OCI-LY7 (cell line): ENCODE data around the gene LEF1. TPM values are rescaled to one million over a fixed set of nuclear protein-coding genes. Genes with fewer than 3 reads are reported as not detected.

ENCODE experiments used
- BruUV-seq: library from RNA; stranded (reverse); fragments of 400-500 nt; replicated peaks from 2 replicates; lab custom pipeline; 2021; lab: Mats Ljungman, UMichigan
- CTCF ChIA-PET: fragments of 300-600 bp; sonication (Branson Sonifier 250); formaldehyde crosslinking; loops from one replicate; lab custom pipeline; 2022; ENCODE audit warnings: antibody characterized with exemption; ENCODE audit not compliant: unreplicated experiment; lab: Charles Lee
- POLR2A ChIA-PET: fragments of 300-600 bp; sonication (Branson Sonifier 250); formaldehyde crosslinking; loops from one replicate; lab custom pipeline; 2022; ENCODE audit warnings: antibody characterized with exemption; lab: Charles Lee
- DNase-seq: peaks from one replicate; pipeline ENCODE4 v3.0.0-alpha.2; 2015; ENCODE audit warnings: low spot score
- H2AFZ ChIP-seq: fragments of 200-600 bp; sonication (generic), shearing (Covaris generic); 2 replicates; pipeline ENCODE4 v1.6.1; 2014; ENCODE audit warnings: mild to moderate bottlenecking, antibody characterized with exemption, low read length, moderate library complexity
- H3K27ac ChIP-seq: fragments of 200-600 bp; sonication (generic); 2 replicates; pipeline ENCODE4 v1.5.1; 2014; ENCODE audit warnings: mixed run types, low read depth, mild to moderate bottlenecking, moderate library complexity, low read length, inconsistent platforms; ENCODE audit not compliant: poor library complexity, severe bottlenecking
- H3K36me3 ChIP-seq: fragments of 200-600 bp; sonication (generic); 2 replicates; pipeline ENCODE4 v1.6.1; 2014; ENCODE audit warnings: mild to moderate bottlenecking, antibody characterized with exemption, low read length, moderate library complexity, mixed read lengths; ENCODE audit not compliant: insufficient read depth
- H3K4me1 ChIP-seq: fragments of 200-600 bp; sonication (generic); 2 replicates; pipeline ENCODE4 v1.5.1; 2014; ENCODE audit warnings: mild to moderate bottlenecking, low read length; ENCODE audit not compliant: insufficient read depth, poor library complexity, severe bottlenecking
- H3K4me2 ChIP-seq: fragments of 200-600 bp; sonication (generic); 2 replicates; pipeline ENCODE4 v1.6.1; 2014; ENCODE audit warnings: mild to moderate bottlenecking, low read length
- H3K4me3 ChIP-seq: fragments of 200-600 bp; sonication (generic); 2 replicates; pipeline ENCODE4 v1.5.1; 2014; ENCODE audit warnings: mild to moderate bottlenecking, low read depth, low read length; ENCODE audit not compliant: poor library complexity, severe bottlenecking
- H3K79me2 ChIP-seq: fragments of 200-600 bp; sonication (generic); 2 replicates; pipeline ENCODE4 v1.6.1; 2016; ENCODE audit warnings: low read depth, mild to moderate bottlenecking, low read length, moderate library complexity, mixed read lengths; ENCODE audit not compliant: insufficient read depth
- H3K9me2 ChIP-seq: fragments of 200-600 bp; sonication (generic); 2 replicates; pipeline ENCODE4 v1.6.1; 2016; ENCODE audit warnings: mild to moderate bottlenecking, low read length, mixed read lengths; ENCODE audit not compliant: insufficient read depth
- H3K9me3 ChIP-seq: fragments of 200-600 bp; sonication (generic); 2 replicates; pipeline ENCODE4 v1.6.1; 2014; ENCODE audit warnings: mild to moderate bottlenecking, mixed run types, low read length, mixed read lengths
- H4K20me1 ChIP-seq: fragments of 200-600 bp; sonication (generic); 2 replicates; pipeline ENCODE4 v1.6.1; 2014; ENCODE audit warnings: mild to moderate bottlenecking, antibody characterized with exemption, low read length, moderate library complexity, mixed read lengths; ENCODE audit not compliant: insufficient read depth
- EZH2phosphoT487 ChIP-seq: fragments of 200-600 bp; sonication (generic); IDR thresholded peaks from 2 replicates; pipeline ENCODE4 v1.6.1; 2018; ENCODE audit warnings: low read depth, borderline replicate concordance, mild to moderate bottlenecking, mixed run types, antibody characterized with exemption, low read length, moderate library complexity, mixed read lengths
- intact Hi-C: fragments of 100-400 bp; cut with micrococcal nuclease; formaldehyde crosslinking; loops from one replicate; pipeline ENCODE4 v1.10.0; 2022; ENCODE audit not compliant: unreplicated experiment
- total RNA-seq, 2 experiments: library from RNA; depleted of rRNA in 1 of 2; stranded (reverse); fragments of >200 nt in 1 of 2; shearing (Covaris generic) in 1 of 2; gene quantifications; 2 replicates each; pipeline ENCODE4 v1.2.3, GENCODE V29; 2014 to 2022
- TF ChIP-seq, protein P1 (sequence below): fragments of 200-600 bp; sonication (generic); conservative IDR thresholded peaks from 2 replicates; pipeline ENCODE4 v1.5.1; 2014; ENCODE audit warnings: mild to moderate bottlenecking, antibody characterized with exemption, low read length, moderate library complexity, mixed read lengths

Gene LEF1
- total RNA-seq, 2 experiments from 2014 or later = 207 to 223 TPM

DNA sequence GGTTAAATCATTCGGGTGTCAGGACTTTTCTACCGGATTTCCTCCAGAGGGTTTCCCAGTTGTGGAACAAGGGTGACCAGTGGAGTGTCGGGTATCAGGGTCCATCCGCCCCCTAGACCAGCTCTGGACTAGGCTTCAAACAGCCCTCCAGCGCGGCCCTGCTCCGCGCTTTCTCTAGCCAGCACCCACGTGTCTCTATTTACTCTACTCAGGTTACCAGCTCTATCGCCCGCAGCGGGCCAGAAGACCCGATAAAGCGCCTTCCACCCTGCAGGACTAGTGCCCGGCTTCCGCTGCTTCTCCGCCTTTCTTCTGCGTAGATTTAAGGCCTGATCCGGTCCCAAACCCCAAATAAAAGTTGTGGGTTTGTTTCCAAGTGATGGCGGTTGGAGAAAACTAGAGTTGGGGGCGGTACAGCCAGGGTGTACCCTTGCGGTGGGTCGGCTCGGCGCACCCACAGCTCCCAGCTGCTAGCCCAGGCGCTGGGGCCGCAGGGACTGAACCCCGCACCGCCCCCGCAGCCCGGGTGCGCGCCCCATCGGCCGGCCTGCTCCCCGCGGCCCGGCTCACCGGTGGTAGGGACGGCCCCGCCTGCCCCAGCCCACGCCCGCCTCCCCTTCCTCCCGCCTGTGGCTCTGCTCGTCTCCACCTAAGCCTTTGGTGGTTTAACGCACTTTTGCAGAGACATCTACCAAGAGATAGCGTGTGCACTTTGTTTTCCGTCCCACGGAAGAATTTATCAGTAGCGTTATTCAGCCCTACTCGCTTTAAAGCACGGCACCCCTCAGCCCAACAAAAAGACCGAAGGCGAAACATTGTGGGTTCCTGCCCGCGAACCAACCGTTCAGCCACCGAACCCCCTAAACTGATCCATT, 2.1 kb downstream of the LEF1 start:
- no peaks in the 10 kb centered on the region for H3K9me2 ChIP-seq
- peak; percentile 79 for DNase-seq
- BruUV-seq = no TSS peak
- CTCF ChIA-PET = no interaction called here
- intact Hi-C loops = loop anchor here (1.0 to 5.0 kb wide), 4 partner anchors 130 to 406 kb away; partner anchors contain the start of gene CYP2U1
- H3K79me2 ChIP-seq = peaks cover 65% of the 10 kb centered on the region
- H2AFZ ChIP-seq = peak overlapping the region; percentile 15; the same call in 1 of the 2 replicates
- H3K9me3 ChIP-seq = no peaks in the 10 kb centered on the region
- peak overlapping the region; percentile 89 for H3K27ac ChIP-seq
- H3K4me2 ChIP-seq = peak overlapping the region; percentile 99
- H4K20me1 ChIP-seq = no peaks in the 10 kb centered on the region
- peak overlapping the region; percentile 83 for H3K4me3 ChIP-seq
- no peak for TF ChIP-seq EZH2phosphoT487
- TF ChIP-seq, protein P1, sequence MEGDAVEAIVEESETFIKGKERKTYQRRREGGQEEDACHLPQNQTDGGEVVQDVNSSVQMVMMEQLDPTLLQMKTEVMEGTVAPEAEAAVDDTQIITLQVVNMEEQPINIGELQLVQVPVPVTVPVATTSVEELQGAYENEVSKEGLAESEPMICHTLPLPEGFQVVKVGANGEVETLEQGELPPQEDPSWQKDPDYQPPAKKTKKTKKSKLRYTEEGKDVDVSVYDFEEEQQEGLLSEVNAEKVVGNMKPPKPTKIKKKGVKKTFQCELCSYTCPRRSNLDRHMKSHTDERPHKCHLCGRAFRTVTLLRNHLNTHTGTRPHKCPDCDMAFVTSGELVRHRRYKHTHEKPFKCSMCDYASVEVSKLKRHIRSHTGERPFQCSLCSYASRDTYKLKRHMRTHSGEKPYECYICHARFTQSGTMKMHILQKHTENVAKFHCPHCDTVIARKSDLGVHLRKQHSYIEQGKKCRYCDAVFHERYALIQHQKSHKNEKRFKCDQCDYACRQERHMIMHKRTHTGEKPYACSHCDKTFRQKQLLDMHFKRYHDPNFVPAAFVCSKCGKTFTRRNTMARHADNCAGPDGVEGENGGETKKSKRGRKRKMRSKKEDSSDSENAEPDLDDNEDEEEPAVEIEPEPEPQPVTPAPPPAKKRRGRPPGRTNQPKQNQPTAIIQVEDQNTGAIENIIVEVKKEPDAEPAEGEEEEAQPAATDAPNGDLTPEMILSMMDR = peak; percentile 38; the same call in 1 of the 2 replicates
- peaks cover 51% of the 10 kb centered on the region for H3K36me3 ChIP-seq
- POLR2A ChIA-PET = interaction anchor here (1.5 to 12.9 kb wide), 2 partner anchors 133 to 175 kb away, joined by 4 to 205 read pairs; no protein-coding TSS in a partner anchor
- peaks cover 52% of the 10 kb centered on the region for H3K4me1 ChIP-seq

DNA sequence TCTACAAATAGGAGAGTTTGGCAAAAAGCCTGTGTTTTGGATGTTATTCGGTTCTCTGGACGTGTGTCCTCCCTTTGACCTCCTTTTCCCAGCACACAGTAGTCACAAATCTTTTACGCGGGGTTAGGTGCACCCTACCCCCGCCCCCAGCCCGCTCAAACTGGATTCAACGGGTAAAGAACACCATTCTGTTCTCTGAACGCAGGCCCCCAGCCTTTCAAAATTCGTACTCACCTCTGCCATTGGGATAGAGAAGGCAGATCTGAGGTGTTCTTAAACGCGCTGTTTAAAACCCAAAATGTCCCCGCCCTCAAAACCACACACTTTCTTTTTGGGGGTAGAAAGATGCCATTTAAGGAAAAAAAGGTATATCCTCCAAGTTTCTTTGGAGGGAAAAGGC, 2.7 kb downstream of the LEF1 start:
- no TSS peak for BruUV-seq
- intact Hi-C loops = loop anchor here (1.0 to 5.0 kb wide), 4 partner anchors 130 to 406 kb away; partner anchors contain the start of gene CYP2U1
- peaks cover 52% of the 10 kb centered on the region for H3K4me1 ChIP-seq
- H4K20me1 ChIP-seq = no peaks in the 10 kb centered on the region
- DNase-seq = peak; percentile 48
- POLR2A ChIA-PET = interaction anchor here (1.5 to 12.9 kb wide), 2 partner anchors 132 to 174 kb away, joined by 4 to 205 read pairs; no protein-coding TSS in a partner anchor
- no peaks in the 10 kb centered on the region for H3K9me3 ChIP-seq
- peak overlapping the region; percentile 89 for H3K27ac ChIP-seq
- H3K9me2 ChIP-seq = no peaks in the 10 kb centered on the region
- H2AFZ ChIP-seq = no peak overlapping the region; the same call in 1 of the 2 replicates
- H3K4me2 ChIP-seq = peak overlapping the region; percentile 99
- TF ChIP-seq, protein P1 = no peak
- TF ChIP-seq EZH2phosphoT487 = no peak
- H3K36me3 ChIP-seq = peaks cover 56% of the 10 kb centered on the region
- H3K79me2 ChIP-seq = peaks cover 71% of the 10 kb centered on the region
- H3K4me3 ChIP-seq = peak overlapping the region; percentile 83
- CTCF ChIA-PET = no interaction called here
